Hepatocyte (in vitro differentiated cells): ENCODE results near the gene BUB1. TPM values are rescaled to one million over a fixed set of nuclear protein-coding genes. Genes with fewer than 3 reads are reported as not detected.
"Not testable (repeated sequence)": the region's sequence is repeated elsewhere in the genome, so short reads cannot be mapped to it uniquely, and the experiment has no call there.

ENCODE experiments used
- DNase-seq: peaks from one replicate; pipeline ENCODE4 v3.0.0-alpha.2; 2016; ENCODE audit warnings: low spot score
- H2AFZ ChIP-seq: fragments of 200-600 bp; sonication (generic); 2 replicates; pipeline ENCODE4 v1.6.0; 2016; ENCODE audit warnings: antibody characterized with exemption, mild to moderate bottlenecking
- H3K27ac ChIP-seq: fragments of 200-600 bp; sonication (generic); 2 replicates; pipeline ENCODE4 v1.5.1; 2016; ENCODE audit warnings: mild to moderate bottlenecking
- H3K27me3 ChIP-seq: fragments of 200-600 bp; sonication (generic); 2 replicates; pipeline ENCODE4 v1.6.1; 2016
- H3K36me3 ChIP-seq: fragments of 200-600 bp; sonication (generic); replicated peaks from 2 replicates; pipeline ENCODE4 v1.5.1; 2016; ENCODE audit warnings: low read depth; ENCODE audit not compliant: insufficient read depth
- H3K4me1 ChIP-seq: fragments of 200-600 bp; sonication (generic); 2 replicates; pipeline ENCODE4 v1.5.1; 2016; ENCODE audit warnings: mild to moderate bottlenecking, moderate library complexity; ENCODE audit not compliant: insufficient read depth
- H3K4me2 ChIP-seq: fragments of 200-600 bp; sonication (generic); 2 replicates; pipeline ENCODE4 v1.6.0; 2016
- H3K4me3 ChIP-seq: fragments of 200-600 bp; sonication (generic); 2 replicates; pipeline ENCODE4 v1.5.1; 2016; ENCODE audit warnings: mild to moderate bottlenecking
- H3K79me2 ChIP-seq: fragments of 200-600 bp; sonication (generic); 2 replicates; pipeline ENCODE4 v1.6.0; 2017; ENCODE audit warnings: mild to moderate bottlenecking
- H3K9me2 ChIP-seq: fragments of 200-600 bp; sonication (generic); replicated peaks from 2 replicates; pipeline ENCODE4 v1.6.0; 2017; ENCODE audit warnings: mild to moderate bottlenecking; ENCODE audit not compliant: insufficient read depth
- H3K9me3 ChIP-seq: fragments of 200-600 bp; sonication (generic); 2 replicates; pipeline ENCODE4 v1.5.1; 2016; ENCODE audit warnings: low read depth, mild to moderate bottlenecking
- H4K20me1 ChIP-seq: fragments of 200-600 bp; sonication (generic); 2 replicates; pipeline ENCODE4 v1.6.0; 2016; ENCODE audit warnings: mild to moderate bottlenecking; ENCODE audit not compliant: insufficient read depth, poor library complexity, severe bottlenecking
- EZH2 ChIP-seq: fragments of 200-600 bp; sonication (generic); IDR thresholded peaks from 2 replicates; pipeline ENCODE4 v1.6.1; 2016; ENCODE audit warnings: antibody characterized with exemption, mild to moderate bottlenecking, borderline replicate concordance
- EZH2phosphoT487 ChIP-seq: fragments of 200-600 bp; sonication (generic); IDR thresholded peaks from one replicate; pipeline ENCODE4 v1.6.1; 2018; ENCODE audit warnings: antibody characterized with exemption, mild to moderate bottlenecking, low read depth, moderate library complexity; ENCODE audit not compliant: unreplicated experiment, severe bottlenecking
- WGBS: methylation state at CpG from one replicate; pipeline ENCODE4 v1.1.6; 2016; ENCODE audit warnings: low lambda C conversion rate; ENCODE audit errors: missing lambda C conversion rate; 5-methylcytosine and 5-hydroxymethylcytosine counted together
- polyA plus RNA-seq: library from polyadenylated mRNA; unstranded; fragments of >200 nt; fragmentation: Nextera tagmentation; extraction: Ambion mirVana; gene quantifications from 2 replicates; pipeline ENCODE4 v1.2.1, GENCODE V29; 2016
- total RNA-seq: library from RNA; depleted of rRNA; stranded (reverse); fragments of >200 nt; gene quantifications from 2 replicates; pipeline ENCODE4 v1.2.3, GENCODE V29; 2014
- TF ChIP-seq, protein P1 (sequence below): fragments of 200-600 bp; sonication (generic); IDR thresholded peaks from 2 replicates; pipeline ENCODE4 v1.5.1; 2016; ENCODE audit warnings: antibody characterized with exemption, mild to moderate bottlenecking; ENCODE audit not compliant: poor library complexity

BUB1 gene
- total and polyA plus RNA-seq, 2 experiments from 2014 or later: 5.8 to 12.4 TPM

DNA sequence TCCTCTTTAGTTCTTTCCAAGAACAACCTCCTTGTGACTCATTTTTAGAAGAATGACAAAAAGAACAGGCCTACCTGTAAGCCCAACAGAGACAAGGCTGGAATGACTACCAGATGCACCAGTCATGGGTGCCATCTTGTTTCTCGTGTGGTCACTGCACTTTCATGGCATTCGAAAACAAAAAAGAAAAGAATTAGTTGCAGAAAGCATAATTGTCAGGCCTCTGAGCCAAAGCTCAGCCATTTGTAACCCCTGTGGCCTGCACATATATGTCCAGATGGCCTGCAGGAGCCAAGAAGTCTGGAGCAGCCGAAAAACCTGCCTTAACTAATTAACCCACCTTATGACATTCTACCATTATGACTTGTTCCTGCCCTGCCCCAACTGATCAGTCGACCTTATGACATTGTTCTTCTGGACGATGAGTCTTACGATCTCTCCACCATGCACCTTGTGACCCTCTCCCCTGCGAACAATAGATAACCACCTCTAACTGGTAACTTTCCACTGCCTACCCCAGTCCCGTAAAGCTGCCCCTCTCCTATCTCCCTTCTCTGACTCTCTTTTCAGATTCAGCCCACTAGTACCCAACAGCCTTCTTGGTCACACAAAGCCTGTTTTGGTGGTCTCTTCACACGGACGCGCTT is 13.9 kb upstream of the BUB1 start:
- Histone ChIP-seq H3K36me3 (no peaks in the 10 kb centered on the region), H3K4me3 (no peak overlapping the region), H4K20me1 (no peaks in the 10 kb centered on the region), H3K4me1 (peaks cover 15% of the 10 kb centered on the region), H3K27ac (no peak overlapping the region), H3K9me2 (no peaks in the 10 kb centered on the region), H3K27me3 (no peaks in the 10 kb centered on the region), H3K4me2 (no peak overlapping the region), H2AFZ (no peak overlapping the region), H3K79me2 (no peaks in the 10 kb centered on the region), H3K9me3 (no peaks in the 10 kb centered on the region)
- 93% methylated on average over 11 of the region's 11 CpGs for WGBS
- no peak for DNase-seq
- TF ChIP-seq, protein P1, sequence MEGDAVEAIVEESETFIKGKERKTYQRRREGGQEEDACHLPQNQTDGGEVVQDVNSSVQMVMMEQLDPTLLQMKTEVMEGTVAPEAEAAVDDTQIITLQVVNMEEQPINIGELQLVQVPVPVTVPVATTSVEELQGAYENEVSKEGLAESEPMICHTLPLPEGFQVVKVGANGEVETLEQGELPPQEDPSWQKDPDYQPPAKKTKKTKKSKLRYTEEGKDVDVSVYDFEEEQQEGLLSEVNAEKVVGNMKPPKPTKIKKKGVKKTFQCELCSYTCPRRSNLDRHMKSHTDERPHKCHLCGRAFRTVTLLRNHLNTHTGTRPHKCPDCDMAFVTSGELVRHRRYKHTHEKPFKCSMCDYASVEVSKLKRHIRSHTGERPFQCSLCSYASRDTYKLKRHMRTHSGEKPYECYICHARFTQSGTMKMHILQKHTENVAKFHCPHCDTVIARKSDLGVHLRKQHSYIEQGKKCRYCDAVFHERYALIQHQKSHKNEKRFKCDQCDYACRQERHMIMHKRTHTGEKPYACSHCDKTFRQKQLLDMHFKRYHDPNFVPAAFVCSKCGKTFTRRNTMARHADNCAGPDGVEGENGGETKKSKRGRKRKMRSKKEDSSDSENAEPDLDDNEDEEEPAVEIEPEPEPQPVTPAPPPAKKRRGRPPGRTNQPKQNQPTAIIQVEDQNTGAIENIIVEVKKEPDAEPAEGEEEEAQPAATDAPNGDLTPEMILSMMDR: no peak
- no peak for TF ChIP-seq EZH2phosphoT487
- no peak for TF ChIP-seq EZH2

GRCh38 chr2:110690083-110690965 is 12.5 kb upstream of the BUB1 start:
- no peak for DNase-seq
- Histone ChIP-seq H3K4me3 (no peak overlapping the region), H2AFZ (no peak overlapping the region), H3K9me2 (no peaks in the 10 kb centered on the region), H3K27me3 (no peaks in the 10 kb centered on the region), H4K20me1 (no peaks in the 10 kb centered on the region), H3K4me2 (no peak overlapping the region), H3K36me3 (no peaks in the 10 kb centered on the region), H3K27ac (no peak overlapping the region), H3K79me2 (no peaks in the 10 kb centered on the region), H3K4me1 (peaks cover 15% of the 10 kb centered on the region), H3K9me3 (no peaks in the 10 kb centered on the region)
- TF ChIP-seq EZH2phosphoT487 (no peak), EZH2 (no peak)
- TF ChIP-seq, protein P1: no peak
- WGBS: 90% methylated on average over 4 of the region's 4 CpGs

DNA sequence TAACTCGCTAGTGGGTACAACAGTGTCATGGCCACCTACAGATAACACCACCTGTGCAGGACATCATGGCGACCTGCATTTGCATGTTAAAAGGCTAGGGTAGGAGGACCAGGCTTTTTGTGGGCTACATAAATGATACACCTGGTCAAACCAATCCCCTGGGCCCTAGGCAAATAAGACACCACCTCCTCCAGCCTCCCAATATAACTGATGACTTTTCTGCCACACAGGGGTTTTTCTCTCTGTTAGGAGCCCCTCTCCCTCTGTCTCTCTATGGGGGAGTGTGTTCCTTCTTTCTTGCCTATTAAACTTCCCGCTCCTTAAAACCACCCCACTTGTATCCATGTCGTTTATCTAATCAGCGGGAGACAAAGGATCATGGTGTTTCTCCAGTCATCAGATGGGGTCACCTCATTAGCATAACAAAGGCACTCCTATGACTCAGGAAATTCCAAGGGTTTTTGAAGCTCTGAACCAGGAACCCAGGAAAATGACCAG is 10.8 kb upstream of the BUB1 start:
- H3K36me3 ChIP-seq: no peaks in the 10 kb centered on the region
- H3K9me2 ChIP-seq: no peaks in the 10 kb centered on the region
- WGBS: 28% methylated on average over 5 of the region's 5 CpGs
- H3K4me3 ChIP-seq: no peak overlapping the region
- DNase-seq: no peak
- no peaks in the 10 kb centered on the region for H3K9me3 ChIP-seq
- H3K4me1 ChIP-seq: peaks cover 3% of the 10 kb centered on the region
- no peak overlapping the region for H3K27ac ChIP-seq
- no peaks in the 10 kb centered on the region for H3K27me3 ChIP-seq
- TF ChIP-seq EZH2phosphoT487 (no peak), EZH2 (no peak)
- TF ChIP-seq, protein P1: no peak
- H2AFZ ChIP-seq: no peak overlapping the region
- H3K79me2 ChIP-seq: no peaks in the 10 kb centered on the region
- no peak overlapping the region for H3K4me2 ChIP-seq
- H4K20me1 ChIP-seq: no peaks in the 10 kb centered on the region

DNA sequence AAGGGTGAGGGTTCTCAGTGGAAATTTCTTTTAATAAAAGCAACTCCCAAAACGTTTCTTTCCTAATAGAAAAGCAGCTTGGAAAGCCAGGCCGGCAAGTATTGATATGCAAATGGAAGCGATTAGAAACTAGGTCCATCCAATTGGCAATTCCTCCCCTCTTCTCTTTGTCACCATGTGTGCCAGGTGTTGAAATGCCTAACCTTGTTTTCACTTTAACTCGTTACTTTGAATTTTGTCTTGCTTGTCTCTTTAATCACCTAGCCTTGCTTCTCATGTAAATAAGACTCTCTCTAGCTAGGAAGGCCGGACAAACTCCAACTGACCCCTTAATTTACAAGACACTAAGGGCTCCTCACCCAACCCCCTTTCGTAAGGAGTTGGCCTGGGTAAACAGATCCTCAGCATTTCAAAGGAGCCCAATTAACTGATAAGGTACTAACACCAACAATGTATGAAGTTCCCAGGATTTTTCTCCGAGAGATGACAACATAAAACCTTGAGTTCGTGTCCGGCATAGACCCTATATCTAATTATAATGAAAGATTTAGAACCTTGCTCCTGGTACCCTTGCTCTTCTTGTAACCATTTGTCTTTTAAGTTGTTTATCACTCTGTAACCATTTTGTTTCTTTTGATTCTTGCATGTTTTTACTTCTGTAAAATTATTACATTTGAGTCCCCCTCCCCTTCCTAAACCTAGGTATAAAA is 10.1 kb upstream of the BUB1 start:
- not testable (repeated sequence) for H3K4me2 ChIP-seq, H3K36me3 ChIP-seq, H3K4me1 ChIP-seq, H3K9me2 ChIP-seq, H2AFZ ChIP-seq, H3K4me3 ChIP-seq, H3K27me3 ChIP-seq, H4K20me1 ChIP-seq, DNase-seq, H3K79me2 ChIP-seq, H3K9me3 ChIP-seq, H3K27ac ChIP-seq
- 33% methylated on average over 9 of the region's 9 CpGs for WGBS
